Urinary bladder (tissue), 4 donors: ENCODE data around the gene HS3ST3B1. TPM values are rescaled to one million over a fixed set of nuclear protein-coding genes. Genes with fewer than 3 reads are reported as not detected.

ENCODE experiments used
- DNase-seq: peaks from one replicate; pipeline ENCODE4 v3.0.0-alpha.2; 2015; ENCODE audit errors: extremely low spot score
- H3K27ac ChIP-seq: one replicate; pipeline ENCODE4 v1.5.1; 2013; ENCODE audit warnings: low read depth, mild to moderate bottlenecking, moderate library complexity
- H3K36me3 ChIP-seq: one replicate; pipeline ENCODE4 v1.6.1; 2013; ENCODE audit warnings: mild to moderate bottlenecking, moderate library complexity; ENCODE audit not compliant: insufficient read depth
- H3K4me1 ChIP-seq: one replicate; pipeline ENCODE4 v1.6.1; 2013; ENCODE audit warnings: mild to moderate bottlenecking, moderate library complexity; ENCODE audit not compliant: insufficient read depth
- H3K4me3 ChIP-seq: one replicate; pipeline ENCODE4 v1.5.1; 2013; ENCODE audit warnings: low read depth, low read length
- WGBS: extraction: QIAGEN DNeasy Blood & Tissue Kit; methylation state at CpG from one replicate; pipeline ENCODE4 v1.1.7; 2013; 5-methylcytosine and 5-hydroxymethylcytosine counted together
- polyA plus RNA-seq: library from polyadenylated mRNA; stranded (reverse); fragments of 200-250 nt; gene quantifications from one replicate; pipeline ENCODE4 v1.2.3, GENCODE V29; 2013
- total RNA-seq: library from RNA; depleted of rRNA; stranded (reverse); fragments of >200 nt; gene quantifications from one replicate; pipeline ENCODE4 v1.2.3, GENCODE V29; 2014
- donor health status: healthy with polysubstance abuse.
- donor health status: healthy.

Gene HS3ST3B1
- total and polyA plus RNA-seq, 2 donors, result 2.4 to 2.9 TPM

DNA sequence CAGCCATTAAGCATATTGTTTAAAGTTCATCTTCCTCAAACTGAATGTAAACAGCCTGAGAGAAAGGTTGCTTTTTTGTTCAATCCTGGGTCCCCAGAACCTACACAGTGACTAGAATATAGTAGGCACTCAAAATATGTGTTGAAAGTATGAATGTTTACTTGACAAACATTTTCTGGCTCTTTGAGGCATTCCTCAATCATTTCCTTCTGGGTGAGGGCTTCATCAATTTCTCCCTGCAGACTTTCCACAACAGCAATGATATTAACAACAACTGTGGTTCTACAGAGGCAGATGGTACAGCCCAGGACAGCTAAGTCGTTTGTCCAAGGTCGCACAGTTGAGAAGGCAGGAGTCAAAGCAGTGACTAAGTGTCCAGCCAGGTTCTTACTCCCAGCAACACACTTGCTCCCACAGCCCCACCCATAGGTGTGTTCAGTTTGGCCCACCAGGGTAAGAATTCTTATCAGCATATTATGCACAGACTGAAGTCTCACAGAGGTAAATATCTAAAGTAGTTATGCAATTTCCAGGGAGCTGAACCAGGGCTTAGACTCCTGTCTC is 61.1 kb downstream of the HS3ST3B1 start:
- DNase-seq, result no peak

GRCh38 chr17:14366199-14366598 is 65.3 kb downstream of the HS3ST3B1 start:
- no peak overlapping the region for H3K4me3 ChIP-seq
- no peak for DNase-seq
- 73% methylated on average over 3 of the region's 3 CpGs for WGBS
- H3K4me1 ChIP-seq, result peaks cover 2% of the 10 kb centered on the region
- no peaks in the 10 kb centered on the region for H3K36me3 ChIP-seq
- no peak overlapping the region for H3K27ac ChIP-seq

More for the DNA sequence above, 61.1 kb downstream of the HS3ST3B1 start:
- 79% methylated on average over 2 of the region's 2 CpGs for WGBS
- H3K4me3 ChIP-seq, result no peak overlapping the region
- H3K4me1 ChIP-seq, result peaks cover 2% of the 10 kb centered on the region
- H3K36me3 ChIP-seq, result no peaks in the 10 kb centered on the region
- no peak overlapping the region for H3K27ac ChIP-seq

- WGBS, result 52% methylated on average over 6 of the region's 6 CpGs
- H3K36me3 ChIP-seq, result no peaks in the 10 kb centered on the region
- H3K4me1 ChIP-seq, result no peaks in the 10 kb centered on the region
- H3K27ac ChIP-seq, result no peak overlapping the region
- DNase-seq, result no peak
- no peak overlapping the region for H3K4me3 ChIP-seq
Observed at GRCh38 chr17:14372461-14372860, 71.6 kb downstream of the HS3ST3B1 start.

DNA sequence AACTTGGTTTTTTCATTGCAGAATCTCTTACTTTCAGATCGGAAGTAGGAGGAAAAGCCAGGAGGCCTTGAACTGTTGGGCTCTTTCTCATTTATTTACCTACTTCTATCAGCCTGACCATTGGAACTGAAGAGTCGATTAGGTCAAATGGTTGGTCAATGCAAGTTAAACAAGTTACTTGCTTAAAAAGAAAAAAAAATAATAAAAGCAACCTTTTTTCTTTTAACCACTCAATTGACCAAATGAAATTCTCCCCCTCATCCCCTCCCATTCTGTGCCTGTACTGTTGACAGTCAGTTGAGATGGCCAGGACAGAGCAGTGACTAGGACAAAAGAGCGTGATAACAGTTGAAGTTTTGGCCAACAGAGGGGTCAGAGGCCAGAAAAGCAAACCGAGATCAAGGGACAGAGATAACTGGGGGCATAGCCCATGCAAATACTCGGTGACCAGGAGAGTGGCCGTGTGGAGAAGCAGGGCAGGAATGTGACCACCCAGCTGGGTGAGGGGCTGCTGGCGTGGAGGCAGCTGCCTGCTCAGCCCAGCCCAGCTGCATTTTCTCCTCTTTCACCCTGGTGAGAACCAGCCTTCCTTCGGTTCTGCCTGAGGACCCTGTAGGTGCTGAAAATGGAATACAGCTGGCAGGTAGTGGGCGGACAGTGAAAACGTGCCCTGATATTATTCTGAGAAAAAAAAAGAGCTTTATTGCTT is 72.2 kb downstream of the HS3ST3B1 start:
- Histone ChIP-seq H3K4me3 (no peak overlapping the region), H3K4me1 (no peaks in the 10 kb centered on the region), H3K27ac (peak overlapping the region; percentile 43), H3K36me3 (no peaks in the 10 kb centered on the region)
- WGBS, result 42% methylated on average over 10 of the region's 10 CpGs
- DNase-seq, result no peak

DNA sequence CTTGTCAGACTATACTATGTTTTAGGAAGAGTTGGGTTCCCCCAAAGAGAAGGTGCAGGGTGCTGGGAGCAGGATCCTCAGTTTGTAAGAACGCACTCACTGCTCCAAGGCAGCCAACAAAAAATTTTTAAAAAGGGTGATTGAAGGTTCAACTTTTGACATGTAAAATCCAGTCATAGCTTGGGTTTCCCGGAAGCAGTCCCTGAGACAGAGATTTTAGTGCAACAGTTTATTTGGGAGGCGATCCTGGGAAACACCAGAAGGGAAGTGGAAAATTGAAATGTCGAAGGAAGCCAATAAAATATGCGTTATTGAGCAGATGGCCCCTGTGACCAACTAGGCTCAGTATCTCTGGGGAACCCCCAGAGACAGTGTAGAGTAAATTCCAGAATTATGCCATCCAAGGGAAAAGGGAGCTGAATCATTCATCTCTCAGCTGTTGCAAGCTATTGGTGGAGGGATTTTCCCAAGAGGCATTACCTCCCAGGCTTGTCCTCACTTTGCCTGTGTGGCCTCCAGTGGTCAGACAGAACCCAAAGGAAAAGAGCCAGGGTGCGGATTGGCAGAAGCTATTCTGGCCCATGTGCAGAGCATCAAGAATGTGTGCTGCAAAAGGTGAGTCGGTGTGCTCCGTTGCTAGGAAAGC is 72.9 kb downstream of the HS3ST3B1 start:
- Histone ChIP-seq H3K4me3 (no peak overlapping the region), H3K27ac (no peak overlapping the region), H3K4me1 (no peaks in the 10 kb centered on the region), H3K36me3 (no peaks in the 10 kb centered on the region)
- DNase-seq, result no peak
- 56% methylated on average over 8 of the region's 8 CpGs for WGBS

DNA sequence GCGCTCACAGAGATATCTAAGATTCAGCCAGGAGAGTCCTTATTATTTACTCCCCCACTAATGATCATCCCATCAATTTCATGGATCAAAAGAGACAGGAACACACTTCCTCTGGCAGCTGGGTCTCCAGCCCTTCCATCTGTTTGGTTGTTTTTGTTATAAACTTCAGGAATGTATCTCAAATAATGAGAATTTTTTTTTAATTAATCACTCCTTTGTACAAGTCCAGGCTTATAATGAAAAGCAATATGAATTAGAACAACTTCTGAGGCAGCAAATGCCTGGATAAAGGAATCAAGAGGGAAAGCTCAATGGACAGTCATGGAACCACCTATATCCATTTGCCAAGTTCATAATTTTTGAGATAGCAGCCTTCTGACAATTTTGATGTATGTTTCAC is 73.4 kb downstream of the HS3ST3B1 start:
- DNase-seq, result no peak
- Histone ChIP-seq H3K4me1 (no peaks in the 10 kb centered on the region), H3K4me3 (no peak overlapping the region), H3K27ac (no peak overlapping the region), H3K36me3 (no peaks in the 10 kb centered on the region)
- WGBS, result 93% methylated on average over 1 of the region's 1 CpG

DNA sequence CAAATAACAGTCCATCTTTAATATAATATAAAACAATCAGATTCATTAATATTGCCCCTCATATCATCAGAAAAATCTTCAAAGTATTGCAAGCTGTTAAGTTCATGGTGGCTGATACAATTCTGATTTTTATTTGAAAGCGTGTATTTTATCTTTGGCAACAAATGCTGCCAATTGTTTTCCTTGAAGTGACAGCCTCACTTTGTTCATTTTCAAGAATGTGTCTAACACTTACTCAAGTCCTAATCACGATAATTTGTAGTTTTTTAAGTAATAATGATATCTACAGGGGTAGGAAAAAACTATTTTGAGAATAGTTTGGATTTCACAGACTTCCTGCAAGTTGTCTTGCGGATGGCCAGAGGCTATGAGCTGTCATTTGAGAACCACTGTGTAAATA is 75.8 kb downstream of the HS3ST3B1 start:
- no peaks in the 10 kb centered on the region for H3K4me1 ChIP-seq
- no peak overlapping the region for H3K4me3 ChIP-seq

DNA sequence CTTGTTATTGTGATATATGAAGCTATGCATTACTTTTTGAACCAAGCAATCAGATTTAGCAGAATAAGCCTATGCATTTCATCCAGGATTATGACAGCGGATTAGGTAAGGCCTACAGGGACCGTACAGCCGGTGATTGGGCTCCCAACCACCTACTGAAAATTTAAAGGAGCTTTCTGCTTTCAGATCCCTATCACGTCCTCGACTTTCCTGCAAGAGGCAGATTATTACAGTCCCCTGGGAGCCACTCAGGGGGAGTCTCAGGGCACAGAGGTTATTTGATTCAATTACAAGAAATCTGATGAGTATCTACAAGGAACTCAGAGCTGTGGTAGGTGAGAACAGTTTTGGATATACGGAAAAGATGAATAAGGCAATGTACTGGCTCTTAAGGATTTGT is 80.7 kb downstream of the HS3ST3B1 start:
- no peak overlapping the region for H3K27ac ChIP-seq
- H3K4me1 ChIP-seq, result no peaks in the 10 kb centered on the region
- no peak overlapping the region for H3K4me3 ChIP-seq
- 80% methylated on average over 6 of the region's 6 CpGs for WGBS
- no peaks in the 10 kb centered on the region for H3K36me3 ChIP-seq
- DNase-seq, result no peak

More for the DNA sequence above, 75.8 kb downstream of the HS3ST3B1 start:
- 71% methylated on average over 3 of the region's 3 CpGs for WGBS
- no peak for DNase-seq
- Histone ChIP-seq H3K36me3 (no peaks in the 10 kb centered on the region), H3K27ac (no peak overlapping the region)

- H3K4me3 ChIP-seq, result no peak overlapping the region
- 61% methylated on average over 7 of the region's 7 CpGs for WGBS
- no peaks in the 10 kb centered on the region for H3K4me1 ChIP-seq
- H3K36me3 ChIP-seq, result no peaks in the 10 kb centered on the region
- no peak overlapping the region for H3K27ac ChIP-seq
- DNase-seq, result no peak
Observed at GRCh38 chr17:14387036-14387435, 86.2 kb downstream of the HS3ST3B1 start.

DNA sequence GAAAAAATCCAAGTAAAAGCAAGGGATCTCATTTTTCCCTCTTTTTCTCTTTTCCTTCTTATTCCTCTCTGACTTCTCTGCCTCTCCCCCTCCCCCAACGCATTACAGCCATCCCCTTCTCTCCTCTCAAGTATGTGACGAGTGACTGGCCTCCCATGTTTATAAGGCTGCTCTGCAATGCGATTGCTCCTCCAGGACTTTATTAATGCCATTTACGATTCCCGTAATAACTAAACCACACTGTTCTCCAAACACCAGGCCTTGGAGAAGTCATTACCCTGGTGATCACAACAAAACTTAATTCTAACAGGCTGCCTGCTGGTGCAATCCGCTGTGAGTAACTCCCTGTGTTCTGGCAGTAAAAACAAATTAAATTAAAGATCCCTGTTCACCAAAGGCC is 88.8 kb downstream of the HS3ST3B1 start:
- no peak for DNase-seq
- 30% methylated on average over 6 of the region's 6 CpGs for WGBS
- H3K27ac ChIP-seq, result no peak overlapping the region
- no peaks in the 10 kb centered on the region for H3K4me1 ChIP-seq
- H3K36me3 ChIP-seq, result no peaks in the 10 kb centered on the region
- H3K4me3 ChIP-seq, result no peak overlapping the region

- H3K4me1 ChIP-seq, result no peaks in the 10 kb centered on the region
- H3K36me3 ChIP-seq, result no peaks in the 10 kb centered on the region
- no peak overlapping the region for H3K4me3 ChIP-seq
- DNase-seq, result no peak
- H3K27ac ChIP-seq, result no peak overlapping the region
Observed at GRCh38 chr17:14393723-14394122, 92.8 kb downstream of the HS3ST3B1 start.

DNA sequence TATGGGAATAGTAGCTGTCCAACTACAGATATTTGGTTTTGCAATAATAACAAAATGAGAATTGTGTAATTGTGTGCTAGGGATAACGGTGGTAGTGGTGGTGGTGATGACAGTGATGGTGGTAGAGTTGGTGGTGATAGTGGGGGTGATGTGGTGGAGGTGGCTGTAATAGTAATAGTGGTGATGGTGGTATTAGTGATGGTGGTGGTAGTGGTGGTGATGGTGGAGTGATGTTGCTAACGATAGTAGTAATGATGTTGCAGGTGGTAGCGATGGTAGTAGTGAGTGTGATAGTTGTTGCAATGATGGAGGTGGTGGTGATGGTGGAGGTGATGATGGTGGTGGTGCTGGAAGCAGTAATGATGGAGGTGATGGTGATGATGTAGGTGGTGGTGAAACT is 94.4 kb downstream of the HS3ST3B1 start:
- Histone ChIP-seq H3K4me1 (no peaks in the 10 kb centered on the region), H3K36me3 (no peaks in the 10 kb centered on the region), H3K27ac (no peak overlapping the region), H3K4me3 (no peak overlapping the region)
- WGBS, result 94% methylated on average over 3 of the region's 3 CpGs
- DNase-seq, result no peak

DNA sequence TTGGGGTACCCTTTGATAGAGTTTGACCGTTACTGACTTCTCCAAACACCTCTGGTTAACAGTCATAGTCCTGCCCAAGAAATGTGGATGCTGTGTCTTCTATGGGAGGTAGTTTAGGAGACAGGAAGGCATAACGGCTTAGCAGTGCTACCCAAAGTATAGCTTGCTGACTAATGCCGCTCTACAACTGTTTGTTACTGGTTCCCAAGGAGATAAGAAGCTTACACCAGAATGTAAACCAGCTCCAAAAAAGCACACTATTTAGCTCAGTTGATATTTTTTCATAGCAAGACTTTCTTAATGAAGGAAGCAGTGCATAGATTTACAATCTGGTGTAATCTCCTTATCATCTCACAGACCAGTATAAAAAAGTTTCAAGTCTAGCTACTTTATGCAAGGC is 95.7 kb downstream of the HS3ST3B1 start:
- H3K4me1 ChIP-seq, result no peaks in the 10 kb centered on the region
- H3K27ac ChIP-seq, result no peak overlapping the region
- WGBS, result 12% methylated on average over 3 of the region's 3 CpGs
- no peaks in the 10 kb centered on the region for H3K36me3 ChIP-seq
- H3K4me3 ChIP-seq, result no peak overlapping the region
- no peak for DNase-seq

DNA sequence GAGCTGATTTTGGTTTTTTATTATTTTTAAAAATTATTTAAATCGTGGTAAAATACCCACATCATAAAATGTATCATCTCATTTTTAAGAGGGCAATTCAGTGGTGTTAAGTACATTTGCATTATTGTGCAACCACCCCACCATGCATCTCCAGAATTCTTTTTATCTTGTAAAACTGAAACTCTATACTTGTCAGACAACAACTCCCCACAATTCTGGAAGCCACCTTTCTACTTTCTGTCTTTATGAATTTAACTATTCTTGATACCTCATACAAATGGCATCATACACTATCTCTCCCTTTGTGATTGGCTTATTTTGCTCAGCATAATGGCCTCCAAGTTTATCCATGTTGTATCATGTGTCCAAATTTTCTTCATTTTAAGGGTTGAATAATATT is 97.9 kb downstream of the HS3ST3B1 start:
- WGBS, result 78% methylated on average over 1 of the region's 1 CpG
- H3K27ac ChIP-seq, result no peak overlapping the region
- H3K36me3 ChIP-seq, result no peaks in the 10 kb centered on the region
- no peak overlapping the region for H3K4me3 ChIP-seq
- no peak for DNase-seq
- H3K4me1 ChIP-seq, result no peaks in the 10 kb centered on the region
